ENCODE data around the gene KIAA1958. TPM values are rescaled to one million over a fixed set of nuclear protein-coding genes. Genes with fewer than 3 reads are reported as not detected.

Gene KIAA1958
- total RNA-seq, 1 experiment from 2014 or later = 18.5 TPM

DNA sequence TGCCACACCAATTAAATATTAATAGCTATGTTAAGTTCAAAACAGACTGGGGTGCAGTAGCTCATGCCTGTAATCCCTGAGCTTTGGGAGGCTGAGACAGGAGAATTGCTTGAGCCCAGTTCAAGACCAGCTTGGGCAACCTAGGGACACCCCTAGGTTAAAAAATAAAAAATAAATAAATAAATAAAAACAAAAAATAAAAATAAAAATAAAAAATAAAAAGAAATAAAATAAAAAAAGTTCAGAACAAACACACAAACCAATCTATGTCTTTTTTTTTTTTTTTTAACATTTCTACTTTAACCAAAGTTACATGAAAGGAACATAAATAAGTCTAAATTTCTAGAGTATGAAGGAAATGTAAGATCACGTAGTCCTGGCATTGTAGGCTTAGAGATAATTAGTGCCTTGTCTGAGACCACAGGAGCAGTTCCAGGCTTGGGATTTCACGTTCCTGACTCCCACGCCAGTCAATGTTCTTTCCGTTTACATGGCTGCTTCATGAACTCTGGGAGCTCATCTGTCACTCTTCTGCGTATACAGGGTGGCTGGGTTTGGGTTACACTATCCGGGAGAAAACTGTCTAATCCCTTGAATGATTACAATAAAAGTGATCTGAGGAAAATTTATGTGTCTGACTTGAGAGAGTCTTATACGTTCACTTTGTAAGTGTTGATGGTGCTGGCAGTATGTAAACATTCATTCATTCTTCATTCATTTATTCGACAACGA lies 85.2 kb downstream of the KIAA1958 start:
- ATAC-seq (no peak), DNase-seq (ENCODE audit: low read depth, low spot score) (no peak)
- Histone ChIP-seq H3K4me1 (ENCODE audit: control insufficient read depth in 1 of 2, insufficient read depth in 2 of 2, low read length in 2 of 2) (no peaks in the 10 kb centered on the region), H3K4me2 (ENCODE audit: low read length) (no peak overlapping the region), H3K9ac (ENCODE audit: low read length) (no peak overlapping the region), H3K4me3 (replicated peaks in 1 of 2; ENCODE audit: low read depth in 1 of 2, low read length in 2 of 2) (no peak overlapping the region), H3K36me3 (ENCODE audit: control insufficient read depth in 1 of 2, insufficient read depth in 2 of 2, low read length in 2 of 2) (no peaks in the 10 kb centered on the region), H3K27ac (ENCODE audit: low read depth, low read length) (no peak overlapping the region), H3K9me3 (ENCODE audit: control insufficient read depth in 1 of 2, insufficient read depth in 1 of 2, low read depth in 1 of 2, low read length in 2 of 2) (no peaks in the 10 kb centered on the region), H3K9me2 (ENCODE audit: insufficient read depth) (no peaks in the 10 kb centered on the region), H2AFZ (ENCODE audit: low read depth, low read length, poor library complexity, severe bottlenecking) (no peak overlapping the region), H3K79me2 (ENCODE audit: insufficient read depth, low read length) (0 out of 2 replicates have a peak, but pooled peaks cover 3% of the 10 kb centered on the region), H3K27me3 (ENCODE audit: insufficient read depth, low read length) (no peaks in the 10 kb centered on the region), H4K20me1 (ENCODE audit: insufficient read depth) (no peaks in the 10 kb centered on the region)
- ChIA-PET CTCF (no interaction called here), POLR2A (no interaction called here), RAD21 (ENCODE audit: low non-redundant PET in 1 of 2, low total read pairs in 2 of 2, uncharacterized antibody in 2 of 2, unreplicated experiment in 2 of 2) (no interaction called here)
- TF ChIP-seq, protein P1, sequence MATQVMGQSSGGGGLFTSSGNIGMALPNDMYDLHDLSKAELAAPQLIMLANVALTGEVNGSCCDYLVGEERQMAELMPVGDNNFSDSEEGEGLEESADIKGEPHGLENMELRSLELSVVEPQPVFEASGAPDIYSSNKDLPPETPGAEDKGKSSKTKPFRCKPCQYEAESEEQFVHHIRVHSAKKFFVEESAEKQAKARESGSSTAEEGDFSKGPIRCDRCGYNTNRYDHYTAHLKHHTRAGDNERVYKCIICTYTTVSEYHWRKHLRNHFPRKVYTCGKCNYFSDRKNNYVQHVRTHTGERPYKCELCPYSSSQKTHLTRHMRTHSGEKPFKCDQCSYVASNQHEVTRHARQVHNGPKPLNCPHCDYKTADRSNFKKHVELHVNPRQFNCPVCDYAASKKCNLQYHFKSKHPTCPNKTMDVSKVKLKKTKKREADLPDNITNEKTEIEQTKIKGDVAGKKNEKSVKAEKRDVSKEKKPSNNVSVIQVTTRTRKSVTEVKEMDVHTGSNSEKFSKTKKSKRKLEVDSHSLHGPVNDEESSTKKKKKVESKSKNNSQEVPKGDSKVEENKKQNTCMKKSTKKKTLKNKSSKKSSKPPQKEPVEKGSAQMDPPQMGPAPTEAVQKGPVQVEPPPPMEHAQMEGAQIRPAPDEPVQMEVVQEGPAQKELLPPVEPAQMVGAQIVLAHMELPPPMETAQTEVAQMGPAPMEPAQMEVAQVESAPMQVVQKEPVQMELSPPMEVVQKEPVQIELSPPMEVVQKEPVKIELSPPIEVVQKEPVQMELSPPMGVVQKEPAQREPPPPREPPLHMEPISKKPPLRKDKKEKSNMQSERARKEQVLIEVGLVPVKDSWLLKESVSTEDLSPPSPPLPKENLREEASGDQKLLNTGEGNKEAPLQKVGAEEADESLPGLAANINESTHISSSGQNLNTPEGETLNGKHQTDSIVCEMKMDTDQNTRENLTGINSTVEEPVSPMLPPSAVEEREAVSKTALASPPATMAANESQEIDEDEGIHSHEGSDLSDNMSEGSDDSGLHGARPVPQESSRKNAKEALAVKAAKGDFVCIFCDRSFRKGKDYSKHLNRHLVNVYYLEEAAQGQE (IDR thresholded peaks at IDR 0.05; ENCODE audit: low read depth) = no peak
- TF ChIP-seq TCF7L2 (IDR thresholded peaks at IDR 0.05; ENCODE audit: borderline replicate concordance, extremely low read depth, insufficient read depth, insufficient read length) (no peak), EGR1 (IDR thresholded peaks at IDR 0.05; ENCODE audit: low read depth) (no peak), SIN3A (IDR thresholded peaks at IDR 0.05; ENCODE audit: low read depth) (no peak), JUND (IDR thresholded peaks at IDR 0.05) (no peak)
- TF ChIP-seq, protein P2, sequence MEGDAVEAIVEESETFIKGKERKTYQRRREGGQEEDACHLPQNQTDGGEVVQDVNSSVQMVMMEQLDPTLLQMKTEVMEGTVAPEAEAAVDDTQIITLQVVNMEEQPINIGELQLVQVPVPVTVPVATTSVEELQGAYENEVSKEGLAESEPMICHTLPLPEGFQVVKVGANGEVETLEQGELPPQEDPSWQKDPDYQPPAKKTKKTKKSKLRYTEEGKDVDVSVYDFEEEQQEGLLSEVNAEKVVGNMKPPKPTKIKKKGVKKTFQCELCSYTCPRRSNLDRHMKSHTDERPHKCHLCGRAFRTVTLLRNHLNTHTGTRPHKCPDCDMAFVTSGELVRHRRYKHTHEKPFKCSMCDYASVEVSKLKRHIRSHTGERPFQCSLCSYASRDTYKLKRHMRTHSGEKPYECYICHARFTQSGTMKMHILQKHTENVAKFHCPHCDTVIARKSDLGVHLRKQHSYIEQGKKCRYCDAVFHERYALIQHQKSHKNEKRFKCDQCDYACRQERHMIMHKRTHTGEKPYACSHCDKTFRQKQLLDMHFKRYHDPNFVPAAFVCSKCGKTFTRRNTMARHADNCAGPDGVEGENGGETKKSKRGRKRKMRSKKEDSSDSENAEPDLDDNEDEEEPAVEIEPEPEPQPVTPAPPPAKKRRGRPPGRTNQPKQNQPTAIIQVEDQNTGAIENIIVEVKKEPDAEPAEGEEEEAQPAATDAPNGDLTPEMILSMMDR (IDR thresholded peaks at IDR 0.05 in 2 of 3, conservative IDR thresholded peaks at IDR 0.05 in 1 of 3; ENCODE audit: borderline replicate concordance in 1 of 3, insufficient read depth in 1 of 3, low read depth in 2 of 3, low read length in 2 of 3) = no peak
- intact Hi-C loops (cut with micrococcal nuclease) = no loop called here
- BruUV-seq (replicated peaks) = no TSS peak

All from HCT116 (cell line).